ENCODE data around the gene CELF5.

CELF5 gene

DNA sequence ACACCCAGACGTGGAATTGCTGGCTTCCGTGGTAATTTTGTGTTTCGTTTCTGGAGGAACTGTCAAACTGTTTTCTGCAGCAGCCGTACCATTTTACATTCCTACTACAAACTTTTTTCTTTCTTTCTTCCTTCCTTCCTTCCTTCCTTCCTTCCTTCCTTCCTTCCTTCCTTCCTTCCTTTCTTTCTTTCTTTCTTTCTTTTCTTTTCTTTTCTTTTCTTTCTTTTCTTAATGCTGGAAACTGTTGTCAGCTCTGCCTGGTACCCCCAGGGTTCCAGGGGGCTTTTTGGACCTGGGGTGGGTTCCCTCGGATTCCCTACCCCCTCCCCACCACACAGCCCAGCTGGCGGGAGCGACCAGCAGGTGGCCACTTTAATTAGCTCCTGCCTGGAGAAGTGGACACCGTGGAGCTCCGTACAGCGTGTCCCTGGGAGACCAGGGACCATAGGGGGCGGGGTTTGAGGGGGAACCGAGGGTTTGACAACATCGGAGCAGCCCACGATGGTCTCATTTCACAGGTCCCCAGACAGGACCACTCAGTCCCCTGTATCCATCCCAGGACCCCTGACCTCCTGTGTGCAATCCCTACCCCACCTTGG, 24.4 kb downstream of the CELF5 start:
- no peak for DNase-seq

DNA sequence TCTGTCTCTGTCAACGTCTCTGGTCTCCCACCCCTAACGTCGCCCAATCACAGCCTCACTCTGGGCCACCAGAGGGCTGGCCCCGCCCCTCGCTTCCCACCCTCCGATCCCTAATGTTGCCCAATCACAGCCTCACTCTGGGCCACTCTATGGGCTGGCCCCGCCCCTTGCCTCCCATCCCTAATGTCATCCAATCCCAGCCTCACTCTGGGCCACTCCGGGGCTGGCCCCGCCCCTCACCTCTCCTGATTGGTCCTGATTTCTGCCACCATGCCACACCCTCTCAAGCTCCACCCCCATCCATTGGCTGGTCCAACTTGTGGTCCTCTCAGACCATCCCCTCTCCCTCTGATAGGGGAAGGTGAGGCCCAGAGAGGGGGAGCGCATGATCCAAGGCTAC, 24.9 kb downstream of the CELF5 start:
- no peak for DNase-seq

DNA sequence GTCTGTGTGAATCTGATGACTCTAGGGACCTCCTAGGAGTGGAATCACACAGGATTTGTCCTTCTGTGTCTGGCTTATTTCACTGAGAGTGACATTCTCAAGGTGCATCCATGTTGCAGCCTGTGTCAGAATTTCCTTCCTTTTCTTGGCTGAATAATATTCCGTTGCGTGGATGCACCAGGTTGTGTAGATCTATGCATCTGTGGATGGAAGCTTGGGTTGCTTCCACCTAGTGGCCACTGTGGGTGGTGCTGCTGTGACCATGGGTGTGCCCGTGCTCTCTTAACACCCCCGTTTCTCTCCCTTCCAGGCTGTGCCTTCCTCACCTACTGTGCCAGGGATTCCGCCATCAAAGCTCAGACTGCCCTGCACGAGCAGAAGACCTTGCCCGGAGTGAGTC, 26.2 kb downstream of the CELF5 start:
- DNase-seq, result peak; percentile 35

- DNase-seq, result no peak
Observed at GRCh38 chr19:3251229-3251628, 26.8 kb downstream of the CELF5 start.

DNA sequence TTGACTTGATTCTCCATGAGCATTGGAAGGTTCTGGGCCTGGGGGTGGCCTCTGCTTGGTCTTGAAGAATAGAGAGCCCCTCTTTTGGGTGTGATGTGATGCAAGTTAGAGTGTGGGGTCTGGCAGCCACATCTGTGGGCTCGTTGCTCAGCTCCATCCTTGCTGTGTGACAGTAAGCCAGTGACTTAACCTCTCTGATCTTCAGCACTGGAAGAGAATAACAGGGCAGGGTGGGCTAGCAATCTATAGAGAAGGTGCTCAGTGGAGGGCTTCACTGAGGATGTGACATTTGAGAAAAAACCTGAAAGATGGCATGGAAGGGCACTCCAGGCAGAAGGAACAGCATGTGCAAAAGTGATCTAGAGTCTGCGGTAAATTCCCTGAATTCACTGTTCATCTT, 28.2 kb downstream of the CELF5 start:
- no peak for DNase-seq

GRCh38 chr19:3253270-3253669, 28.8 kb downstream of the CELF5 start:
- DNase-seq, result no peak

DNA sequence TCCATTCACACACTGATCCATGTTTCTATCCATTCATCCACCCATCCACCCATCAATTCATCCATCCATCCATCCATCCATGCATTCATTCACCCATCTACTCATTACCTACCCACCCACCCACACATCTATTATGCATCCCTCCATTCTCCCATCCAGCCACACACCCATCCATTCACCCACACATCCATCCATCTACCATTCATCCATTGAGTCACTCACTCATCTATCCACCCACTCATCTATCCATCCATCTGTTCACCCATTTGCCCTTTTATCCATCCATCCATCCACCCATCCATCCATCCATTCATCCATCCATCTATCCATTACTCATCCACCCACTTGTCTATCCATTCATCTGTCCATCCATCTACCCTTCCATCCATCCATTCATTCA, 30.1 kb downstream of the CELF5 start:
- no peak for DNase-seq

DNA sequence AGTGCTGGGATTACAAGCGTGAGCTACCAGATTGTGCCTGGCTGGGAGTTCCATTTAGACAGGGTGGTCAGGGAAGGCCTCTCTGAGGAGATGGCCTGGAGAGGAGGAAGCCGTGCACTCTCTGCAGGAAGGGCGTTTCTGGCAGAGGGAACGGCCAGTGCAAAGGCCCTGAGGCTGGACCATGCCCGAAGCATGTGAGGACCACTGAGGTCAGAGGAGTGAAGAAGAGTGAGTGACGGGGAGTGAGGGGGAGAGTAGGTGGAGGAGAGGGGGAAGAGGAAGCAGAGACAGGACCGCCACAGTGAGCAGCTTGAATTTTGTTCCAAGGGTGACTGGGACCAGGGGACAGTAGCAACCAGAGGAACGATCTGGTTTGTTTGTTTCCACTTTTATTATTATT, 32.6 kb downstream of the CELF5 start:
- no peak for DNase-seq

DNA sequence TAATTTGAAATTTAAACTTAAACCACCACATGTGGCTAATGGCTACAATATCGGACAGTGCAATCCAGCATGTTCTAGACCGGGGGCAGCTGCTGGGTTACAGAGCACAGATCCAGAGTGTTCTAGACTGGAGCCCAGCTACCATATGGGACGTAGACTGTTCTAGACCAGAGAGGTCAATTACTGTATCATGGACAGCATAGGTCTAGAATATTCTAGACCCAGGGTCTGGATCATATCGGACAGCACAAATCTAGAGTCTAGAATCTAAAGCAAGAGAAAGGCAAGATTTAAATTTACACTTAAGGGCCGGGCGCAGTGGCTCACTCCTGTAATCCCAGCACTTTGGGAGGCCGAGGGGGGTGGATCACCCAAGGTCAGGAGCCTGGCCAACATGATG, 37.9 kb downstream of the CELF5 start:
- DNase-seq, result no peak

DNA sequence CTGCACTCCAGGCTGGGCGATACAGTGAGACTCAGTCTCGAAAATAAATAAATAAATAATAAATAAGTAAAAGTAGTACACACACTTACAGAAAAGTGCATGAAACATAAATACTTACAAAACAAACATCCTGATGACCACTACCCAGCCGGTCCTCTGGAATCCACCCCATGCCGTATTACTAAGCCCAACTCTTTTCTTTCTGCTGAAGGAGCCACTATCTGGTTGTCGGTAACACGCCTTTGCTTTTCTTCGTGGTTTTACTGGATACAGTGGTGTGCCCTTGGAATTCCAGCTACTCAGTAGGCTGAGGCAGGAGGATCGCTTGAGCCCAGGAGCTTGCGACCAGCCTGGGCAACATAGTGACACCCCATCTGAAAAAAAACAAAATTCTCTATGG, 39.4 kb downstream of the CELF5 start:
- no peak for DNase-seq

DNA sequence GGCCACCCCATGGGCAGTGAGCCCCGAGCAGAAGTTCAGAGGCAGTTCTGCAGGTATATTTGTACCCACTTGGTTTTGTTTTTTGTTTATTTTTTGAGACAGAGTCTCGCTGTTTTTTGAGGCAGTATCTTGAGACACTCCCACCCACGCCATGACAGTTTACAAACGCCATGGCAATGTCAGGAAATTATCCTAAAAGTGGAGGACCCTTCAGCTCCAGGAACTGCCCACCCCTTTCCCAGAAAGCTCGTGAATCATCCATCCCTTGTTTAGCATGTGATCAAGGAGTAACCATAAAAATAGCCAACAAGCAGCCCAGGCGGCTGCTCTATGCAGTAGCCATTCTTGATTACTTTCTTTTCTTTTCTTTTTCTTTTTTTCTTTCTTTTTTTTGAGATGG, 41.0 kb downstream of the CELF5 start:
- no peak for DNase-seq

- DNase-seq, result no peak
Observed at GRCh38 chr19:3266092-3266693, 41.7 kb downstream of the CELF5 start.

GRCh38 chr19:3266792-3267514, 42.5 kb downstream of the CELF5 start:
- no peak for DNase-seq

- no peak for DNase-seq
Observed at GRCh38 chr19:3268326-3268725, 43.9 kb downstream of the CELF5 start.

- no peak for DNase-seq
Observed at GRCh38 chr19:3268763-3269162, 44.3 kb downstream of the CELF5 start.

- no peak for DNase-seq
Observed at GRCh38 chr19:3269916-3270671, 45.6 kb downstream of the CELF5 start.

GRCh38 chr19:3270902-3271301, 46.4 kb downstream of the CELF5 start:
- DNase-seq, result peak; percentile 38

DNA sequence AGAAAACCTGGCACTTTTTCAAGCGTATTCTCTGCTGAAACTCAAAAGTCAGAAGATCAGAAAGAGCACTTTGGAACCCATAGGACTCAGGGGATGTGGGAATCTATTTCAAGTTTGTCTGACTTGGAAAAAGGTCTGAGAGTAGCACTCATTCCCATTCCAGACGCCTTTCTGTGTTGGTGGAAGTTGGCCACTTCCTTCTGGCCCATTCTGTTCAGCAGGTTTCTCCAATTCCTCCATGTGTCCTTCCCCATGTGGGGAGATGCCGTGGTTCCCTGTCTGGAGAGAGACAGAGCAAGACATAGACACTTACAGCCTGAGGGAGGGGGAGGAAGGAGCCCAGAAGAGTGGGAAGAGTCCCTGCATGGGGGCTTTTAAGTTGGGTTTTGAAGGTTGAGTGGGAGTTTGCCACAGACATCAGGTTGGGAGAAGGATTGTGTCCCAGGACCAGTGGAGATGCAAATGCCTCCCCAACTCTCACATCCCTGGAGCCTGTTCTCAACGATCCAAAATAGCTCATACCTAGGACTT, 48.0 kb downstream of the CELF5 start:
- no peak for DNase-seq

DNA sequence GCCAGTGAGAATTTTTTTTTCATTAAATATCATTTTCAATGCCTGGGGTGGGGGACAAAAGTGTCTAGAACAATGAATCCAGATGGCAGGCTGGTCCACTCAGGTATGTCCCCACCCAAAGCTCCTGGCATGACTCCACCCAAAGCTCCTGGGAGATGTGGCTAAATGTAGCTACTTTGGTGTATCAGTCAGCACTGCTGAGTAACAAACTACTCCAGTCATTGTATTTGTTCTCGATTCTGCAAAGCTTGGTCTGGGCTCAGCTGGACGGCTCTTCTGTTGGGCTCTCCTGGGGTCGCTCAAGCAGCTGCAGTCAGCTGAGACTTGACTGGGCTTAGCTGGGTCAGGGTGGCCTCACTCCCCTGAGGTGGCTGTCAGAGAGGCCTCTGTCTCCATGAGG, 48.5 kb downstream of the CELF5 start:
- no peak for DNase-seq

DNA sequence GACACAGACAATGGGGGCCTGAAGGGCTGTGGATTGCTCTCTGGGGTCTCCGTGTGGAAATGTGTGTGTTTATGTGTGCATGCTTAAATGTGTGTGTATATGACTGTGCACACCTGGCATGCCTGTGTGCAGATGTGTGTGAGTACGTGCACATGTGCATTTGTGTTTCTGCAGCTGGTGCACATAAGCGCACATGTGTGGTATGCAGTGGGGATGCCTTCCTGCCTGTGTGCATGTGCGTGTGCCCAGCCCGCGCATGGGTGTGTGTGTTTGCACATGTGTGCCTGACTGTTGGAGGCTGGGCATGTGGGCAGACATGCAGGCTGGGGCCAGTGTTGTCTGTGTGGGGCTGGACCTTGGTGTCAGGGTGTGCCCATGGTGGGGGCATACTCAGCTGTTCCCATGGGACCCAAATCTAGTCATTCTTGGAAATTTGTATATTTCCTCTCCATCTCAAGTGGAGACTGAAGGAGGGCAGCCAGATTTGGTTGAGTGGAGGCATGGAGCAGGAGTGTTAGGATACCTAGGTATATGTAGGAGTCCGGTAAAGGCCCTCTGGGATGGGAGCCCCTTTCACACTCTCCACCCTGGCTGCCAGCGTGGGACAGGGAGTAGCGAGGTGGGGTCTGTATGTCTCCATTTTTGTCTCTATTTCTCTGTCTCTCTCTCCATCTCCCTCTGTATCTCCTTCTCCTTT, 49.9 kb downstream of the CELF5 start:
- no peak for DNase-seq

GRCh38 chr19:3274942-3275582, 50.6 kb downstream of the CELF5 start:
- DNase-seq, result peak; percentile 7

GRCh38 chr19:3275583-3276340, 51.3 kb downstream of the CELF5 start:
- peak; percentile 85 for DNase-seq
